HL-60/S4 (cell line): ENCODE measurements around the gene CCDC28B.

Source experiments
- in situ Hi-C: fragments of 300-500 bp; cut with MboI; formaldehyde crosslinking; loops from 2 replicates; pipeline ENCODE4 v1.14.3; 2022; ENCODE audit warnings: low sequenced_read_pairs

CCDC28B gene

GRCh38 chr1:32220746-32221580 is 20.6 kb downstream of the CCDC28B start:
- in situ Hi-C loops = no loop called here

DNA sequence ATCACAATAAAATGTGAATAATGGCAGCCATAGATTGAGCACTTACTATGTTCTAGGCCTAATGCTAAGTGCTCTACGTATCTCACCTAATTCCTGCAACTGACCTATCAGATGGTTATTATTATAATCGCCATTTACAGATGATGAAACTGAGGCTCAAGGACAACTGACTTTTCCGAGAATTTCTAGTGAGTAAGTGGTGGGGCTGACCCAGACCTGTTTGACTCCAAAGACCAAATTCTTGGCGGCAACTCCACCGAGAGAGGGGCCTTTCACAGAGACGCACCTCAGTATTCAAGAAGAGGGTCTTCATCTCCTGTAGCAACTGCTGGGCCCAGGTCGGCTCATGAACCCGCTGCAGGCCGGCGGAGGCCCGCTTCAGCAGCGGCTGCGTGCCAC is 21.2 kb downstream of the CCDC28B start:
- in situ Hi-C loops = no loop called here

- in situ Hi-C loops = no loop called here
Observed at GRCh38 chr1:32221980-32222755, 21.8 kb downstream of the CCDC28B start, which contains the start of the genes EIF3I and TMEM234. Gene EIF3I, plus strand, starts transcription at chr1:32222407. Its CDS starts 35 bp downstream, at chr1:32222442. Gene TMEM234, minus strand, starts transcription at chr1:32222353. Its CDS starts 31 bp downstream, at chr1:32222322.

GRCh38 chr1:32223683-32224082 is 23.3 kb downstream of the CCDC28B start:
- in situ Hi-C loops = no loop called here

GRCh38 chr1:32224285-32224684 is 23.9 kb downstream of the CCDC28B start:
- in situ Hi-C loops = no loop called here

DNA sequence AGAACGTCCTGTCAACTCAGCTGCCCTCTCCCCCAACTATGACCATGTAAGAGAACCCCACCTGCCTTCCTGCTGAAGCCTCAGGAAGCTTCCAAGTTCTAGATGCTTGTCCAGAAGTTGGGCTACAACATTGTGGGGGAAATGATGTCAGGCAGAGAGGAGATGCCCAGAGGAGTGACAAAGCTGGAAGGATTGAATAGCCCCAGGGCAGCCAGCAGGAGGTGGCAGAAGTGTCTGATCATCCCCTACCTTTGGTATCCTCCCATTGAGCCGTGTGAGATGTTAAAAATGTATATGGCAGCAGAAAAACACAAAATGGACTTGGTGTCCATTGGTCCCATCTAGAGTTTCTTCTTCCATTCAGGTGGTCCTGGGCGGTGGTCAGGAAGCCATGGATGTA is 28.4 kb downstream of the CCDC28B start:
- in situ Hi-C loops = no loop called here

DNA sequence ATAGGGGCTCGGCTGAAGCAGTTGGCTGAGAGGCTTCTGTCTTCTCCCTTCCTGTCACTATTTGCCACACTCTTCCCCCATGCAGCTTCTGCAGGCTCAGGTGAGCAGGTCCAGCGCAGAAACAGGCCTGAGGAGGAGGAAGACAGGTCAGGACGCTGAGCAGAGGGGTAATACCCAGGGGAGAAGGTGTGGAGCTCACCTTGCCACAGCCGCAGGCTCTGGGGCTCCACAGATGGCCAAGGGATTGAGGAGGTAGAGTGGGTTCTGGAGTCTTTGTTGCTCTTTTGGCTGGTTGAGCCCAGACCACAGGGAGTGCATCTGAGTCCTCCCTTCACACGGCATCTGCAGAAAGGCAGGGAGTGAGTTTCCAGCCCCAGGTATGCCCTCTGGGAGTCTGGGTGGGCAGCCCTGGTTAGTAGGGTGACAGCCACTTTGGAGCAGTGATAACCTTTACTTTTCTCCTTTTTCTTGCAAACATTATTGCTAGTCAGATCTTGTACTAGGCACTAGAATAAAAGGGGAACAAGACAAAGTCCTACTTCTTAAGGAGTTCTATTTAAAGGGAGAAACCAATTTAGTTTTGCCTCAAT is 31.5 kb downstream of the CCDC28B start:
- in situ Hi-C loops = no loop called here

DNA sequence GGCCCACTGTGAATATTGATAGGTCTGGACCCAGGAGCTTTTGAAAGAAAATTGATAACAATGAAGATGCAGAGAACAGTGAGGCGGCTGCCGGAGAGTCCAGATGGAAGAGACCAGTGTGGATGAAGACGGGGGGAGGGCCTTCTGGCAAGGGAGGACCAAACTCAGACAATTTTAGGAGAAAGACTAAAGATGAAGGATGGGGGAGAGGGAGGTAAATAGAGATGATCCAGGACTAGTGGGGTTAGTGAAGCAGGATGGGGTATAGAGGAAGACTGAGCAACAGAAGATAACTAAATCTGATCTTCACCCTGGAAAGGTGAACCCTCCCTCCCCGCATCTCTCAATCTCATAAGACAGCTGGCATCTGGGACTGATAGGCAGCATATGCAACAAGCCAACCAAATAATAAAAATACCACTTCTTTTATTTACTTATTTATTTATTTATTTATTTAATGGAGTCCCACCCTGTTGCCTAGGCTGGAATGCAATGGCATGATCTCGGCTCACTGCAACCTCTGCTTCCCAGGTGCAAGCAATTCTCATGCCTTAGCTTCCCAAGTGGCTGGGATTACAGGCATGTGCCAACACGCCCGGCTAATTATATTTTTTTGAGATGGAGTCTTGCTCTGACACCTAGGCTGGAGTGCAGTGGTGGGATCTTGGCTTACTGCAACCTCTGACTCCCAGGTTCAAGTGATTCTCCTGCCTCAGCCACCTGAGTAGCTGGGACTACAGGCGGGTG is 32.3 kb downstream of the CCDC28B start:
- in situ Hi-C loops = no loop called here

DNA sequence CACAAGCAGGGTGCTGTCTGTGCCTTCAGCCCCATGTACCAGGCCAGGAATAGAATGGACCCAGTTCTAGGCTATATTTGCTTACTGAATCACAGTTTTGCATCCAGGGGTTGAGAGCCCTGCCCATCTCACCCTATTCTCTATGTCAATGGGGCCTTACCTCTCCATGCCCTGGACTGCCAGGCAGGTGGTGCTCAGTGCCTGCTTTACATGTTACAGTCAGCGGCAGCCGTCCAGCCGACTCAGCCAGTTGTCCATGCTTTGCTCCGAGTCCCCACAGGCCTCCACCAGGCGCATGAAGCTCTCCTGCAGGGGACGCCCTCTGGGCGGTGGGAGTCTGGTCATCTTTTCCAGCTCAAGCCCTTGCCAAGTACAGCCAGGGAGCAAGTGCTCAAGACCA is 34.4 kb downstream of the CCDC28B start:
- in situ Hi-C loops = no loop called here

- in situ Hi-C loops = no loop called here
Observed at GRCh38 chr1:32239337-32239736, 38.9 kb downstream of the CCDC28B start.

DNA sequence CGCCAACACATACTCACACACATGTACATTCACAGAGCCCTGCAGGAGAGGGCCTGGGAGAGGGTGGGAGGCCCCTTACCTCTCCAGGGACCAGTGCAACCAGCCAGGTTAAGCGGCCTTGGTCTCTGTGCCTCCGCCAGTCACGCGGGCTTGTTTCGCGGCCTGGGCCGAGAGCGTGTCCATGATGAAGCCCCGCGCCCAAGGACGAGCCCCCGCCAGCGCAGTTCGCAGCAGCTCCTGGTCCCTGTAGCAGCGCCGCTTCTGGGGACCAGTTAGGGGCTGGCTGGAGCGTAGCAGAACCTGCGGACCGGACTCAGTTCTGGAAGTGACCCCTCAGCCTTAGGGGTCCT is 39.4 kb downstream of the CCDC28B start:
- in situ Hi-C loops = no loop called here

DNA sequence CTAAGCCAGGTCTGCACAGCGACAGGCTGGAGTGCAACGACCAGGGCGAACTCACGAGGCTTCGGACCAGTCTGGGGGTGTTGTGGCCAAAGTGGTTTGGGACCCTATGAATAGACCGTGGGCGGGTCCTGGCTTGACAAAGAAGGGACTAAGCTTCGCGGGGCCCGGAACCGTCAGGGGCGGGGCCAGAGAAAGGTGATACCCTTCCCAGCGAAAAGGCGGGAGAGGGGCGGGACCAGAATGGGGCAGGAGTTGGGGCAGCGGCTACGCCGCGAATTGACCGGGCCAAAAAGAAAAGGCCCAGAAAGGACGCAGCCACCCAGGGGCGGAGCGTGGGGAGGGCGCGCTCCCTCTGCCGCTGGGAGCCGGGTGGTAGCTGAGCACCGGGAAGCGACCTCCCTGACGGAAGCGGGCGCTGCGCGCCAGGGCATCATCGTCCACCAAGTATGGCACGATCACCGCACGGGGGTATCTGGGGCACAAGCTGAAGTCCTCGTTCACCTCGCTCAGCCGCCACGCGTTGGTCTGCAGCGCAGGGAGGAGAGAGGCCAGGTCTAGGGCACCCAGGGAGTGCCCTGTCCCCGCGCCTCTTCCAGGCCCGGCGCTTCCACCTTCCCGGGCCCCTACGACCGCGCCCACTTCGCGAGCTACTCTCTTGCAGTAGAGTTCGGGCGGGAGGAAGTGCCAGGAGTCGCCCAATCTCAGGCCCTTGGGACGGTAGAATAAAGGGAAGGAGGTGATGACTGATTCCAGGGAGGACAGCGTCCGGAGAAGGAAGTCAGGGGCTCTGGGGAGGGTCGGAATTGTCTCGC is 40.0 kb downstream of the CCDC28B start:
- in situ Hi-C loops = no loop called here

GRCh38 chr1:32241001-32241763 is 40.8 kb downstream of the CCDC28B start:
- in situ Hi-C loops = no loop called here

GRCh38 chr1:32242341-32242851 is 42.0 kb downstream of the CCDC28B start:
- in situ Hi-C loops = no loop called here

DNA sequence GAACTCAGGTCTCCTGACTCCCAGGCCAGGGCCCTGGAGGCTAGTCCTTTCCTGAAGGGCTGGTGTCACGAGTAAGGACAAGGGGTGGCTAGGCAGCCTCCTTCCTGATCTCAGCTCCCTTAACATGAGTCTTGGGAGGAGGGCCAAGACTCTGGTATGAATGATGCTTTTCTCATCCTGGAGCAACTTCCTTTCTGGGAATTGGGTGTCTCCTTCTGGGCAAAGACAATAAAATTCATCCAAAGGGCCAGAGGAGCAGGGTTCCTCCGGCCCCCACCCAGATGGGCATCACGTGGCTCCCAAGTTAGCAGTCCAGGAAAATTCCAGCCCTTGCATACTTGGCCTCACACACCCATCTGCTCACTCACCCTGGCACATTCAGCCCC is 46.5 kb downstream of the CCDC28B start, which contains the start of gene FAM167B:
Gene FAM167B (plus strand): TSS at position 335 of the 386 bp plus-strand sequence. CDS start 200 bp downstream, outside the sequence.
- in situ Hi-C loops = no loop called here

DNA sequence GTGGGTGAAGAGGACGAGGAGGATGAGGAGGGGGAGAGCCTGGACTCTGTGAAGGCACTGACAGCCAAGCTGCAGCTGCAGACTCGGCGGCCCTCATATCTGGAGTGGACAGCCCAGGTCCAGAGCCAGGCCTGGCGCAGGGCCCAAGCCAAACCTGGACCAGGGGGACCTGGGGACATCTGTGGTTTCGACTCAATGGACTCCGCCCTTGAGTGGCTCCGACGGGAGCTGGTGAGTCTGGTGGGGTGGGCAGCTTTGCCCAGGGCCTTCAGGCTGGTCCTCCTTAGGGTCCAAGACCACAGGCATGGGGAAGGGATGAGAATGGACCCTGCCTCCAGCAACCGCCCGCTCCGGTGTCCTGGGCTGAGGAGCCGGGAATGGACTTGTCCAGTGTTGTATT is 47.1 kb downstream of the CCDC28B start:
- in situ Hi-C loops = no loop called here

GRCh38 chr1:32247983-32248889 is 47.8 kb downstream of the CCDC28B start:
- in situ Hi-C loops = no loop called here
